Liver (tissue), 3 donors: ENCODE data around the gene UBIAD1.

Source experiments
- CTCF ChIP-seq: fragments of 150-350 bp; IDR thresholded peaks from 2 replicates; pipeline ENCODE4 v1.5.1; 2017; ENCODE audit warnings: improper control_type of control experiment, low read depth, low read length; ENCODE audit not compliant: missing input control
- RAD21 ChIP-seq, 2 donors: IDR thresholded peaks; 2 replicates each; pipeline ENCODE4 v1.6.1; 2016; ENCODE audit warnings: antibody characterized with exemption in 2 of 2, mild to moderate bottlenecking in 2 of 2
- donor health status: healthy.
- donor health status: healthy.

GRCh38 chr1:11309385-11309784 is 36.4 kb downstream of the UBIAD1 start:
- no peak for TF ChIP-seq RAD21 (IDR thresholded peaks at IDR 0.05)
- no peak for TF ChIP-seq CTCF
